Fibroblast of peridontal ligament (primary cell): ENCODE data around the gene ABLIM1.
A peak's percentile ranks its signal among the peaks of the same experiment; 100 is the strongest.

ENCODE experiments used
- DNase-seq: peaks from one replicate; pipeline ENCODE4 v3.0.0-alpha.2; 2010; ENCODE audit errors: extremely low read depth

ABLIM1 gene

GRCh38 chr10:114408968-114409444 is 249.1 kb downstream of the ABLIM1 start:
- DNase-seq = no peak

GRCh38 chr10:114408112-114408967 is 249.7 kb downstream of the ABLIM1 start:
- no peak for DNase-seq

GRCh38 chr10:114406455-114406854 is 251.6 kb downstream of the ABLIM1 start:
- DNase-seq = no peak

- DNase-seq = no peak
These were observed 253.1 kb downstream of the ABLIM1 start for GRCh38 chr10:114405011-114405350.

- DNase-seq = no peak
These were observed 253.7 kb downstream of the ABLIM1 start, which contains the start of gene AFAP1L2 for GRCh38 chr10:114404171-114405010. TSS of gene AFAP1L2 (minus strand) at chr10:114404502. CDS start at chr10:114404455, 47 bp downstream.

GRCh38 chr10:114403541-114404161 is 254.4 kb downstream of the ABLIM1 start:
- DNase-seq = no peak

- no peak for DNase-seq
These were observed 255.1 kb downstream of the ABLIM1 start for GRCh38 chr10:114402871-114403540.

GRCh38 chr10:114402233-114402632 is 255.8 kb downstream of the ABLIM1 start:
- DNase-seq = no peak

- DNase-seq = peak; percentile 20
These were observed 256.8 kb downstream of the ABLIM1 start for GRCh38 chr10:114401195-114401791.

- no peak for DNase-seq
These were observed 258.0 kb downstream of the ABLIM1 start for GRCh38 chr10:114400091-114400490.

GRCh38 chr10:114399576-114399975 is 258.5 kb downstream of the ABLIM1 start:
- DNase-seq = no peak

GRCh38 chr10:114398587-114399331 is 259.3 kb downstream of the ABLIM1 start:
- DNase-seq = no peak

- peak; percentile 4 for DNase-seq
These were observed 260.4 kb downstream of the ABLIM1 start for GRCh38 chr10:114397651-114398145.

- DNase-seq = no peak
These were observed 261.6 kb downstream of the ABLIM1 start for GRCh38 chr10:114396464-114396863.

GRCh38 chr10:114395366-114396022 is 262.6 kb downstream of the ABLIM1 start:
- no peak for DNase-seq

- DNase-seq = no peak
These were observed 263.5 kb downstream of the ABLIM1 start for GRCh38 chr10:114394531-114394930.

GRCh38 chr10:114393886-114394285 is 264.2 kb downstream of the ABLIM1 start:
- DNase-seq = no peak

- no peak for DNase-seq
These were observed 264.6 kb downstream of the ABLIM1 start for GRCh38 chr10:114393482-114393881.

- DNase-seq = no peak
These were observed 265.8 kb downstream of the ABLIM1 start for GRCh38 chr10:114392112-114392835.
